Measurements from ENCODE around the gene RANBP9. TPM values are rescaled to one million over a fixed set of nuclear protein-coding genes. Genes with fewer than 3 reads are reported as not detected.
A peak's percentile ranks its signal among the peaks of the same experiment; 100 is the strongest.

The RANBP9 gene
- total and polyA plus RNA-seq, 2 of the 13 experiments (the other 11 are each of a cell fraction or from before 2014, with no cell fraction given) = 26.6 to 30.6 TPM

- peak; percentile 51; the same call in 1 of the 2 replicates for TF ChIP-seq ZMYM4 (CRISPR knock-in tag; IDR thresholded peaks at IDR 0.05)
- no peak for TF ChIP-seq JUNB (CRISPR knock-in tag; IDR thresholded peaks at IDR 0.05; ENCODE audit: borderline replicate concordance)
- TF ChIP-seq BCL6 (CRISPR knock-in tag; IDR thresholded peaks at IDR 0.05) = peak; percentile 40; the same call in 1 of the 2 replicates
- TF ChIP-seq SAP130 (CRISPR knock-in tag; IDR thresholded peaks at IDR 0.05; ENCODE audit: low read depth) = no peak
- TF ChIP-seq ZNF180 (CRISPR knock-in tag; IDR thresholded peaks at IDR 0.05; ENCODE audit: borderline replicate concordance, low read depth) = no peak
- TF ChIP-seq ETS1 (CRISPR knock-in tag; IDR thresholded peaks at IDR 0.05) = no peak
- no peak for TF ChIP-seq ZNF205 (CRISPR knock-in tag; IDR thresholded peaks at IDR 0.05)
- no peak for TF ChIP-seq POLR2G (IDR thresholded peaks at IDR 0.05; ENCODE audit: low read depth, low read length)
- no peak for TF ChIP-seq SUZ12 (IDR thresholded peaks at IDR 0.05; ENCODE audit: low read depth, low read length)
- TF ChIP-seq HNF4A (CRISPR knock-in tag; IDR thresholded peaks at IDR 0.05) = peak; percentile 63
- 0 out of 2 replicates have a peak, but pooled peaks have one; percentile 22 for TF ChIP-seq ISL2 (CRISPR knock-in tag; IDR thresholded peaks at IDR 0.05)
- TF ChIP-seq ASH2L (IDR thresholded peaks at IDR 0.05; ENCODE audit: insufficient read length, low read depth, low read length) = no peak
- TF ChIP-seq ZNF225 (CRISPR knock-in tag; IDR thresholded peaks at IDR 0.05) = no peak
Measured at GRCh38 chr6:13698715-13699114, 12.9 kb downstream of the RANBP9 start (continued).

GRCh38 chr6:13697857-13698256 lies 13.8 kb downstream of the RANBP9 start:
- Histone ChIP-seq H3K4me2 (ENCODE audit: low read depth, low read length) (no peak overlapping the region), H3K9ac (ENCODE audit: insufficient read depth, low read depth, low read length) (no peak overlapping the region), H3K4me1 (ENCODE audit: insufficient read depth, low read length) (peaks cover 41% of the 10 kb centered on the region), H4K20me1 (ENCODE audit: insufficient read depth, low read length) (peaks cover 18% of the 10 kb centered on the region), H3K36me3 (replicated peaks in 1 of 2; ENCODE audit: control insufficient read depth in 1 of 2, insufficient read depth in 2 of 2, low read length in 2 of 2) (peaks cover 2 to 30% of the 10 kb centered on the region in 2 experiments; a peak in 4 of 5 replicates), H3K27ac (ENCODE audit: extremely low read length, insufficient read depth, low read length) (no peak overlapping the region), H2AFZ (ENCODE audit: low read length) (no peak overlapping the region), H3K9me3 (ENCODE audit: low read length) (no peaks in the 10 kb centered on the region), H3K79me2 (ENCODE audit: insufficient read depth, low read length) (peaks cover 90% of the 10 kb centered on the region), H3K27me3 (ENCODE audit: control insufficient read depth in 1 of 2, insufficient read depth in 2 of 2, low read length in 2 of 2) (no peaks in the 10 kb centered on the region), H3K4me3 (replicated peaks in 1 of 3; ENCODE audit: insufficient read depth in 1 of 3, low read depth in 2 of 3, low read length in 3 of 3) (no peak overlapping the region)
- CTCF ChIA-PET (ENCODE audit: low intra/inter-chr PET ratio, low total read pairs) = no interaction called here
- FAIRE-seq = no peak
- TF ChIP-seq, protein P1, sequence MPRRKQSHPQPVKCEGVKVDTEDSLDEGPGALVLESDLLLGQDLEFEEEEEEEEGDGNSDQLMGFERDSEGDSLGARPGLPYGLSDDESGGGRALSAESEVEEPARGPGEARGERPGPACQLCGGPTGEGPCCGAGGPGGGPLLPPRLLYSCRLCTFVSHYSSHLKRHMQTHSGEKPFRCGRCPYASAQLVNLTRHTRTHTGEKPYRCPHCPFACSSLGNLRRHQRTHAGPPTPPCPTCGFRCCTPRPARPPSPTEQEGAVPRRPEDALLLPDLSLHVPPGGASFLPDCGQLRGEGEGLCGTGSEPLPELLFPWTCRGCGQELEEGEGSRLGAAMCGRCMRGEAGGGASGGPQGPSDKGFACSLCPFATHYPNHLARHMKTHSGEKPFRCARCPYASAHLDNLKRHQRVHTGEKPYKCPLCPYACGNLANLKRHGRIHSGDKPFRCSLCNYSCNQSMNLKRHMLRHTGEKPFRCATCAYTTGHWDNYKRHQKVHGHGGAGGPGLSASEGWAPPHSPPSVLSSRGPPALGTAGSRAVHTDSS (CRISPR knock-in tag; conservative IDR thresholded peaks at IDR 0.05) = no peak
- no peak for TF ChIP-seq MATR3 (CRISPR knock-in tag; IDR thresholded peaks at IDR 0.05)
- no peak for DNase-seq (ENCODE audit: low spot score)
- WGBS (ENCODE audit: low lambda C conversion rate) = 89% methylated on average over 2 of the region's 2 CpGs
- no peak for ATAC-seq
- in situ Hi-C loops (cut with HindIII; ENCODE audit: extremely low pct_ligation_motif_present, low pct_unique_long_range_greater_than_20kb) (no loop called here), intact Hi-C loops (cut with micrococcal nuclease; ENCODE audit: unreplicated experiment) (no loop called here)
- POLR2A ChIA-PET = interaction anchor here (0.5 kb wide), 1 partner anchor 59 kb away, joined by 3 read pairs; no protein-coding TSS in a partner anchor
- BruUV-seq (replicated peaks) = no TSS peak
